Left colon (tissue), 2 donors: ENCODE measurements around the gene NGFR. TPM values are rescaled to one million over a fixed set of nuclear protein-coding genes. Genes with fewer than 3 reads are reported as not detected.
A peak's percentile ranks its signal among the peaks of the same experiment; 100 is the strongest.

Experiments used
- ATAC-seq: fragments of 200-7000 bp; cut with Tn5 transposase; one replicate; pipeline ENCODE4 v1.9.1; 2020; ENCODE audit warnings: mild to moderate bottlenecking, moderate library complexity
- DNase-seq, 2 donors: peaks; one replicate each; pipeline ENCODE4 v3.0.0-alpha.2; 2020
- intact Hi-C, 2 donors: fragments of 100-400 bp; cut with DNase I in 1 of 2; cut with micrococcal nuclease in 1 of 2; formaldehyde crosslinking; loops; one replicate each; pipeline versions ENCODE4 v1.11.2 to v1.14.0; 2022; cut with DNase I, micrococcal nuclease
- total RNA-seq, 2 donors: library from RNA; stranded (reverse); fragmentation: NEBNext Ultra II Directional; extraction: Animal tissue kit (Norgen Biotek cat#: 25700); gene quantifications; one replicate each; pipeline ENCODE4 v1.2.1, GENCODE V29; 2021
- donor health status: DM: no; HTN: no; CAD: no.
- donor health status: DM: yes; HTN: yes; CAD: no.

The NGFR gene
- total RNA-seq, 2 donors from 2014 or later, result 1.1 to 2.8 TPM

DNA sequence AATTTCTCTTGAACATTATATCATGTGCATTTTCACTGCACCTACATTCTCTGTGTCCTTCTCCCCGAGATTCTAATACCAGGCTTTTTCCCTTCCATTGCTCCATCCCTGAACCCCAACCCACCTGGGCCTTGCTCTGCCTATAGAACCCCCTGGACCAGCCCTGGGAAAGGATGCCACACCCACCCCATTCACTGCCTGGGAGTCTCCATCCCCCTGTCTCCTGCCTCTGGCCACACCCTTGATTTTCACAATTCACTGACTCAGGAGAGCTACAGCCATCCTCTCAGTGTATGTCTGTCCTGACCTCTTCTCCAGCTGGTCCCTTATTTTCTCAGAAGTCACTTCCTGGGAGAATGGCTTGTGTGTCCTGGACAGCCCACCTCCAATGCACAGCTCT lies 27.9 kb upstream of the NGFR start:
- ATAC-seq, result no peak
- intact Hi-C loops, result no loop called here
- DNase-seq, result no peak

DNA sequence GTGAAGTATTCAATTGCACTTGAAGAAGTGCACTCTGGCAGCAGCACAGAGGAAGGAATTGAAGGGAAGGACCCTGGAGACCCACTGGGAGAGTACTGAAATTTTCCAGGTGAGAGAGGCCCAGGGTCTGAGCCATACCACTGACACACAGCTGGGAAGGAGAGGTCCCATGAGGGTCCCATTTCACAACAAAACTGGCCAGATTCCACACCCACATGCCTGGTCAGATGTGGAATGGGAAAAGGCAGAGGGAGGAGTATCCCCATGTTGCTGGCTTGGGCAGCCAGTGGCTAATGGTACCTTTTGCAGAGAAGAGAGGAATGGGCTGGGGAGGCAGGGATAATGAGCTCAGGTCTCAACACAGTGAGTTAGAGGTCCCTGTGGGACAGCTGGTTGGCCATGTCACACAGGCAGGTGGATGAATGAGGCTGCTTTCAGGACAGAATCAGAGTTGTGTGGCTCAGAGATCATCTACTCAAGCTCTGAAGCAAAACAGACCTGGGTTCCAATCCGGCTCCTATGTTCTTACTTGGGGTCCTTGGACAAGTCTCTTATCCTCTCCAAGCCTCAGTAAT lies 26.2 kb upstream of the NGFR start:
- DNase-seq, result no peak
- ATAC-seq, result no peak
- intact Hi-C loops, result no loop called here

DNA sequence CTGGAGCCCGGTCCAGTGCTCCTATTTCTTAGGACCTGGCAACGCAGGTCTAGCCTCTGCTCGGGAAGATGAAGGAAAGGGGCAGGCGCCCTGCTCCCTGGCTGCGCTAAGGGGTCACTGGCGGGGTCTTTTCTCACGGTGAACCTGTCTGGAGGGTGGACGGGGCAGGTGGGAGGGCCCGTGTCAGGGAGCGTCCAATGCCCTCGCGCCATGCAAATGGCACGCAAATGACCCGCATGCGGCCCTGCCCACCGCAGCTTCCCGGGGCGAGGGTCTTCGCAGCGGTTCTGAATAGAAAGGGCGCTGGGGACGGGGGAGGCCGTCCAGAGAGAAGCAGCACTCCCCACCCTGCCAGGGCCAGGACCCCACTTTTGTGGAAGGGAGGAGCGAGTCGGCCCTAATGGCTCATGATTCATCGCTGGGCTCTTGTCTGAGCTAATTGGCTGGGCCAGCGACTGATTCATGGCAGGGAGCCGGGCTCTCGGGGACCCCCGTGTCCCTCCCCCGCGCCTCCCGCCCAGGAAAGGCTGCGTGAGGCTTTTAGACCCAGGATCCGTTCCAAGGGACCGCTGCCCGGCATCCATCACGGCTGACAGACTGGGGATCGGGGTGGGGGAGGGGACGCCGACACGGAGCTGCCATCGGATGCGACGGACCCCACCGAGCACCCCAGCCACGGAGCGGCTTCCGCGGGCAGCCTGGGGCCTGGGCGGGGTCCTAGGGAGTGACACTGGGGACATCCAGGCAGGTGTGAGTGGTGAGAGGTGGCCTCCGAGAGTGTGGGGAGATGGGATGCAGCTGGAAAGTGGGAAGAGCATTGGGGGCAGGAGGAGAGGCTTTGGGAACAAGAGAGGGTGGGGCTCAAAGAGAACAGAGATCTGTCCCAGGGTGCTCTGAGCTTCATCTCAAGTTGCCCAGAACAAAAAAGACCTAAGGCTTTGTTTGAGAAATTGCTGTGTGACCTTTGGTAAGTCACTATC lies 25.0 kb upstream of the NGFR start:
- DNase-seq (no peak), ATAC-seq (no peak)

DNA sequence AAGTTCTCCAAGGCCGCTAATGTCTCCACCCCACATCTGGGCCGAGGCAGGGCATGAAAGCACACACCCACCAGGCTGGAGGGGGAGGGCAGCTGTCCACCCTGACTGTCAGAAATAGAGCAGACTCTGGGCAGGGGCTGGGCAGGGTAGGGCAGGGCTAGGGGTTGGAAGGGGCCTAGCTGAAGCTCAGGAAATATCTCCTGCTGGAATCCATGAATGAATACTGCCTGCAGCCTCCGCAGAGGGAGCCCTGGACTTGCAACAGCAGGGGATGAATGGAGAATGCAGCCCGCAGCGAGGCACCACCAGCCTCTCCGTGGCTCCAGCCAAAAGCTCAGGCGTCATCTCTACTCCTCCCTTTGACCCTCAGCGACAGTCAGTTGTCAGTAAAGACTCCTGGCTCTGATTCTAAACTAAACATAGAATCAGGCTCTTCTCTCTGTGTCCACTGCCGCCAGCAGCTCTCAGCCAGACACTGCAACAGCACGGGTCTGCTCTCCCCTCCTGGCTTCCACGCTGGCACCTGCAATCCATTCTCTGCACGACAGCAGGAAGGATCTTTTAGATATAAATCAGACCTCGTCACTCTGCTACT lies 23.9 kb upstream of the NGFR start:
- intact Hi-C loops, result no loop called here
- ATAC-seq (no peak), DNase-seq (no peak)

More for the DNA sequence above, 25.0 kb upstream of the NGFR start:
- intact Hi-C loops, result no loop called here

DNA sequence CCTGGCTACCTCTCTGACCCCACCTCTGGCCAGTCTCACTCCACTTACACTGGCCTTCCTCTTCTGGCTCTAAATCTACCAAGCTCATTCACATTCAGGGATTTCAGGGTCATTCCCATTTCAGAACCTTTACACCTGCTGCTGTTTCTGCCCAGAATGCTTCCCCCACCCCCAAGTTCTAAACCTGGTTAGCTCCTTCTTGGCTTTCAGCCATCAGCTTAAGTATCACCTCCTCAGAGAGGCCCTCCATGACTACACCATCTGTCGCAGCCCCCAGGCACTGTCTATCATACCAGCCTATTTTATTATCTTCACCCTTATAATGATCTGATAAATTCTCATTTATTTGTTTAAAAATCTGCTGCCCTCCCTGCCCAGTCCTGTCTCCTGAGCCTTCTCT lies 23.3 kb upstream of the NGFR start:
- DNase-seq (no peak), ATAC-seq (no peak)
- intact Hi-C loops, result no loop called here

DNA sequence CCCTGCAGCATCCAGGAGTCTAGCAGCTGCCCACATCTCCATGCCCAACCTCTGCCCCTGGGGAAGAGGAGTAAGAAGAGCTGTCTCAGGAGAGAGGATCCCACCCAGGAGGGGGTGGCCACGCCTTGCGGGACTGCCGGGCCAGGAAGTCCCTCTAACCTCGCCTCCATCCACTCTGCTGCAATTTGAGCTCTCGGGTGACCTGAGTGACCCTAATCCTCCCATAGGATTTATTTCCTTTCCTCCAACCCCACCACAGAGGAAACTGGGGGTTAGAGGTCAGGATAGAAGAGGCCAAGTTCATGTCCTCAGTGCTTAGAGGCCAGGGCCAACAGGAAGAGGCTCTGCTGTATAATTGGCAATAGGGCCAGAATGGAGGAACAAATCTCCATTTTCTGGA lies 22.6 kb upstream of the NGFR start:
- DNase-seq, result no peak
- intact Hi-C loops, result no loop called here
- no peak for ATAC-seq

DNA sequence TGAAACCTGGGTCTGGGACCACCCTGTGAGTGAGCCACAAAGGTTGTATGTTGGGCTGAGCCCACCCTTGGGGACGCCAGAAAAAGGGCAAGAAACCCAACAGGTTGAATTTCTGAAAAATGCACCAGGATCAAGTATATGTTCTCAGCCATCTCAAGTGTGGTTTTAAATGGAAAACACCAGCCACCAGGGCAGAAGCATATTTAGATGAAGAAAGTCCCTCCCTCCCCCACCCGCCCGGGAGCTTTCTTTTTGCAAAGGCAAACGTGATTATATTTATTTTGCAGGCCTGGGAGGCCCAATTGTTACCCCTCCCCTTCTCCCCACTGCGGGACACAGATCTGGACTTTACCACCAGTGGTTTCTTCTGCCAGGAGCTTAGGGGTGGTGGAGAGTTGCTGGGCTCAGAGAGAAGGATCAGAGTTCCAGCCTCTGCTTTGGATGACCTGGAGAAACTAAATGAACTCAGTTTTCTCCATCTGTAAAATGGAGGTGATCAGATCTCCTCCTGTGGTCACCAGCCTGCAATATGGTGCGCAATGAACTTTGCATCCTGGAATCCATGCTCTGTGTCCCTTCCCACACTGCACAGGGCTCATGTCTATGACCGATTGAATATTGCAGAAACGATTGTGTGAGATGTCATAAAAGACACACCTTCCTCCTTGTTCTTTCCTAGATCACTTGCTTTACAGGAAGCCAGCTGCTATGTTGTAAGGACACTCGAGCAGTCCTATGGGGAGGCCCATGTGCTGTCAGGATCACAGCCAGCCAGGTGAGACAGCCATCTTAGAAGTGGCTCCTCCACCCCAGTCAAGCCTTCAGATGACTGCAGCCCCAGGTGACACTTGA lies 21.0 kb upstream of the NGFR start:
- intact Hi-C loops, result no loop called here
- DNase-seq (peak; percentile 17 to 49), ATAC-seq (peak; percentile 98)

DNA sequence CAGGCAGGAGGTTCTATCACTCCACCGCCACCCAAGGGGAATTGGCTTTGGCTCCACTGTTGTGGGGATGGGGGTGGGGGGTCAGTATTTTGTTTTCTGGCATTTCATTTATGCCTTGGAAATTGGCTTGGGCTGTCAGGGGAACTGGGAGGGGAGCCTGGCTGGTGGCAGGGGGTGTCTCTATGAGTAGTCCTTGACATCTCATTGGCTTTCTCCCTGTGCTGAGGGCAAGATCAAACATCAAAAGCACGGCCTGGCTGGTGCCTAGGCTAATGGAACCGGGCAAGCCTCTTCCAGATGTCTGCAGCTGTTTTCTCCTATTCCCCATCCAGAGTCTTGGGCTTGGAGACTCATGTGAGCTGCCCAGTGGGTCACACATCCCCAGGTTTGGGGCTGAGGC lies 17.4 kb upstream of the NGFR start:
- no peak for ATAC-seq
- intact Hi-C loops, result no loop called here
- DNase-seq, result no peak

DNA sequence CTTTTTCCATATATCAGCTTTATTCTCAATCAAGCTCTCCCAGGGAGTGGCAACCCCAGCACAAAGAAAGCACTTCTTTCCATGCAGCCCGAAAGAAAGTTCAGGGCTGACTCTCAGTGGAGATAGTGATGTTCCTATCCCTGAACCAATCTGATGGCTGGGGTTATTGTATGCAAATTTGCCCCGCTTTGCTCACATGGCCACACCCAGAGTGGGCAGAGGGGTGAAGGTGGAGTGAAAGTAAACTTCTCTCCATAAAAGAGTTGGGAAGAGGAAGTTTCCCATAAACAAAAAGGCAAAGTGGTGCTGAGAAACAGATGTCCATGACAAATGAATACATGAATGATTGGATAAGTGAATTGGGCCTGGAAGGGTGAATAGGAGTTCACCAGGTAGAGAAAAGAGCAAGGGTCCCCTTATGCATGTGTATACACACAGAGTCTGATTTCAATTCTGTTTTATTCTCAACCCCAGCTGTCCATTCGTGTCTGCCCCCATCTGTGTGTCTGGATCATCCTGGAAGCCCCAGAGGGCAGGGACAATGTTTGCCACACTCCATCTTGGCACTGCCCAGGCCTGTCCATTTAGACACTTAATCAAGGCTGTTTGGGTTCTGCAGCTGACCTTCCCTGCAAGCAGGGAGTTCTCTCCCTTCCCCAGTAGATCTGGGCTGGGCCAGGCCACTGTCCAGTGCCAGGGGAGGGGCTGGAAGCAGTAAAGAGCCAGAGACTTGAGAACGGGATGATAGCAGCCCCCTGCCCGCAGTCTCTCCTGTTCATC lies 14.1 kb upstream of the NGFR start:
- intact Hi-C loops, result no loop called here
- ATAC-seq, result no peak
- DNase-seq, result no peak

DNA sequence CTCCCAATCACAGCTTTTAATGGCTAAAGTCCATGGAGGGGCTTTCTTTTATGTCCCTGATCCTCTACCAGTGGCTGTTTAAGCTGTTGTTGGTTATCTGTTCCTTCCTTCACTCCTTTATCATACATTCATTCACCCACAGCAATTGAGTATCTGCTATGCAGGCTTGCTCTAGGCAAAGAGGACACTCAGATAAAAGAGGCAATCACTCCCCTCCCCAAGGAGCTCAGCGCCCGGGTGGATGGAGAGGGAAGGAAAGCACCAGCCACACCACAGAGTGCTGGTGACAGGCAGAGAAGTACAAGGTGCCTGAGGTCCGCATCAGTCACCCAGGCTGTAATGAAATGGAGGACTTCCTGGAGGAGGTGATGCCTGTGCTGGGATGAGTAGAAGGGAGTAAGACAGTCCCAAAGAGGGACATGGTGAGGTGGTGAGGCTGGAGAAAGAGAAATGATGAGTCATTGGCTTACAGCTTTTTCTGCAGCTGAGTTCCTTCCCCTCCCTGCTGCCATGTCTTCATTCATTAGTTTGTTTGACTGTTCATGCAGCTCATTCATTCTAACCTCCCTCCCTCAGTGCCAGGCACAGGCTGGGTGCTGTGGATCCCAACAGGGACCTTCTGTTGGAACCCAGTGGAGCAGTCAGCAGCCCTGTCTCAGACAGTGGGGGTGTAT lies 12.8 kb upstream of the NGFR start:
- intact Hi-C loops, result no loop called here
- ATAC-seq (no peak), DNase-seq (no peak)

DNA sequence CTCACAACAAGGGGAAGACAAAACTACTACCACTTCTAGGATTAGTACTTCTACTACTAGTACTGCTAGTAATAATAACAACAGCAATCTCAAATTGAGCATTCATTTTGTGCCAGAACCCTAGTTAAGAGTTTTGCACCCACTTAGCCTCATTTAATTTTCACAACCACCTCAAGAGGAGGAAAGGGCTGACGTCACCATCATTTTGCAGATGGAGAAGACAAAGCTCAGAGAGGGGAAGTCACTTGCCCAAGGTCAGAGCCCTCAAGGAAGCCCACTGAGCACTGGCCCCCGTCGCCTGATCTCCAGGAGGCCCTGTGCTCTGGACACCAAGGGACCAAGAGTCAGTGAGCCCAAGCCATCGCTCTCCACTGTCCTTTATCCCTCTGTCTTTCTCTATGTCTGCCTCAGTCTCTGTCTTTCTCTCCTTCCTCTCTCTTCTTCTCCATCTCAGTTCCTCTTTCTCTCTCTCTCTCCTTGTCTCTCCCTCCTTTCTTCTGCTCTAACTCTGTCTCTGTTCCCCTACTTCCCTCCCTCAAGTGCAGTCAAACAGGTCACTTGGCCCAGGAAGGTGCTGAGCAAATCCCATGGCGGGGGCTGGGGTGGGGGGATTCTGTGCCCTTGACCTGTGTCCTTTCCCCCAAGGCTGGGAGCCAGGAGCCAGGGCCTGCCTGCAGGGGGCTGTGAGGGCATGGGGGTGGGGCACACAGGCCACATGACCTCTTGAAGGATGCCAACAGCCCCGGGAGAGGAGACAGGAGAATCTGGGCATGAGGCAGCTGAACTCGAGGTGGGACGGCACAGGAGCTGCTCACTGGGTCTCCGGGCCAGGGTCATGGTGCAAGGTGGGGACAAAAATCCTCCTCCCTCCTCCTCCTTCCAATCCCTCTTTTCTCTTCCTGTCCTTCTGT lies 11.2 kb upstream of the NGFR start:
- ATAC-seq (no peak), DNase-seq (no peak)
- intact Hi-C loops, result no loop called here

DNA sequence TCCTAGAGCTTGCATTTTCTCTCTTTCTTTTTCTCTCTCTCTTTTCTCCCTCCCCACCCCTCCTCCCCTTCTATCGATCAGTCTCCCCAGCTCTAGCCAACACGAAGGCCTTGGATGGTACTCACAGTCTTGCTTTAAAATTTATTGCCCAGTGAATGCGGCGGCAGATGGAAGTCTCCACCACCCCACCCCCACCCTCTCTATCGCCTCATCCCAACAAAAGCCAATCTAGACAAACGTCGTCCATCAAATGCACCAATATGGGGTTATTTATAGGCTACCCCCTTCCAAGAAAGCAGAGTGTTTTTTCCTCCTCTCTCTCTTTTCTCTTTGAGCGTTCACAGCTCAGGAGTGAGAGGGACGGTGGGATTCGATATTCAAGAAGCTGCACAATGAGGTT lies 10.5 kb upstream of the NGFR start:
- intact Hi-C loops, result no loop called here

DNA sequence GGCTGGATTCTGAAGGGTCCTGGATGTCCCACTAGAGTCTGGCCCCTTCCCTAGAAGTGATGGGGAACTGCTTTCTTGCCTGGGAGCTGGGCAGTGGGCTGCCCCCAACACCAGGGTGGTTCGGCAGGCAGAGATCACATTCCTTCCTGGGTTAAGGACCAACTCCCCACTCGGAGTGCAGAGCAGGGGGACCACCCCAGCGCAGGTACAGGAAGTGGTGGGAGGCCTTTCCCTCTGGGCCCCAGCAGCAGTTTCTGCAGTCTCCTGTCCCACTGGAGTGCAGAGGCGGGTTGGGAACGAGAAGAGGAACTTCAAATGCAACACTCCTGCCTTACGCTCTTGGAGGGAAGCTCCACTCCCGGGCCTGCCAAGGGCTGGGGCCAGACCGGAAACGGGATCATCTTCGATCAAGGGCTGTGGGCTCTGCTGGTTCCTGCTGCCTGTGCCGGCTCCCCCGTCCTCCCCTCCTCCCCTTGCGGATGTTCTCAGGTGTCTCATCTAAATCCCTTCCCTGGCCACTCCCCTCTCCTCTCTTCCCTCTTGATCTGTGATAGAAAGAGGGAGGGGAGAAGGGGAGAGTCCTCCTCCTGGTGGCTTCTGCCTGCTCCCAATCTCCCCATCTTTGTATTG lies 9.0 kb upstream of the NGFR start:
- DNase-seq (no peak), ATAC-seq (no peak)
- intact Hi-C loops, result no loop called here

More for the DNA sequence above, 10.5 kb upstream of the NGFR start:
- ATAC-seq, result no peak
- no peak for DNase-seq

DNA sequence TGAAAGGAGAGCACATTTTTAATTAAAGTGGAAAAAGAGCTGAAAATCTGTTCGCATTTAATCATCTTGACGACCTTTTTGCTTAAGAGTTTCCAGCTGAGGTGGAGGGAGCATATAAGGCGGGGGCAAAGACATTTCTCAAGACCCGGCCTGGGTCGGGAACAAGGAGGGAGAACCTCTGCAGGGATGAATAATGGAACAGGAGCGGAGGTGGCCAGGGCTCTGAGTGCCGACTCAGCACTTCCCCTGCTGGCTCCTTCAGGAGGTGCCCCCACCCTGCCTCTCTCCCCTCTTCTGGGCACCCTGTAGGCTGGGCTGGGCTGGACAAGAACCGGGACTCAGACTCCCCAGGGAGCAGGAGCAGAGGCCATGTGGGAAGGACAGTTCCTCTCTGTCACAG lies 7.9 kb upstream of the NGFR start:
- no peak for ATAC-seq
- intact Hi-C loops, result no loop called here
- no peak for DNase-seq

DNA sequence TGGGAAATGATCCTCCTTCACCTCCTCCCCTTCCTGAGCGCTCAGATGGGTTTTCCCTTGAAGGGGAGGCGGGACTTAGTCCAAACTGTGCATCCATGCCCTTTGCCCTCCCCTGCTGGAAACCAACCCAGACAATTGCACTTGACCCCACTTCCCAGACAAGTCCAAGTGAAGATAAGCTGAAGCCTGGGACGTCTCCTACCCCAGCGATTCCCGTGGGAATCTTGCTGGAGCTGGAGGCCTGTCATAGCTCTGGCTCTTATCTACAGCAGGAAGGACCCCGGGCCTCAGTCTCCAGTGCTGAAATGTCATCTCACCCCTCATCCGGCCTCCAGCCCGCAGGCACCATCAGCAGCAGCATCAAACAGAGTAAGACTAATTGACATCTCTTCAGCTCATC lies 6.5 kb upstream of the NGFR start:
- no peak for ATAC-seq
- intact Hi-C loops, result no loop called here
- DNase-seq, result no peak

DNA sequence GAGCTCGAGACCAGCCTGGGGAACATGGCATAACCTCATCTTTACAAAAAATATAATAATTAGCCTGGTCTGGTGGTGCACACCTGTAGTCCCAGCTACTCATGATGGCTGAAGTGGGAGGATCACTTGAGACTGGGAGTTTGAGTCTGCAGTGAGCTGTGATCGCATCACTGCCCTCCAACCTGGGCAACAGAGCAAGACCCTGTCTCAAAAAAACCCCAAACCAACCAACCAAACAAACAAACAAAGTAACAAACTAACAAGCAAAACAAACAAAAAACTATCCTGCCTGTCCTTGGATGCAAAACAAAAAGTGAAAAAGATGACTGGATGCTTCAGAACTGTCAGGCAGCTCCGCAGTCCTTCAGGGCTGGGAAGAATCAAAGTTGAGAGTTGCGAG lies 5.7 kb upstream of the NGFR start:
- DNase-seq (no peak), ATAC-seq (no peak)
- intact Hi-C loops, result no loop called here

DNA sequence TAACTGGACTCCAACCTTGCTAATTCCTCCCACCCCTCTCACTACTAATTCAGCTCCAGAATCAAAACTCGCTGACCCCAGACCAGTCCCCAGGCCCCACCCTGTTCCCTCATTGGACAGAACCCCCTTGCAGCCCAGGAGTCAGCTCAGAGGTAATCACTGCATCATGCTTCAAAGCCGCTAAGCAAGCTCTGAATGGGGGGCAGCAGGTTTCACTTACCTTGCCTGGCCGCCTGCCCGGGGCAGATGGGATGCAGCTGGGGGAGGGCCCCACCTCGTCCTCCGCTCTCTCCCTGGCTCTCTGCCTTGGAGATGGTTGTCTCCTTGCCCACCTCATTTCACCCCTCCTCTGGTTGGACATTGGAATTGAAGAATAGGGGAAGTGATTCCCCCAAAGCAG lies 4.8 kb upstream of the NGFR start:
- DNase-seq (no peak), ATAC-seq (no peak)
- intact Hi-C loops, result no loop called here
